ENCODE results near the gene NOL3.
A peak's percentile ranks its signal among the peaks of the same experiment; 100 is the strongest.

Gene NOL3

DNA sequence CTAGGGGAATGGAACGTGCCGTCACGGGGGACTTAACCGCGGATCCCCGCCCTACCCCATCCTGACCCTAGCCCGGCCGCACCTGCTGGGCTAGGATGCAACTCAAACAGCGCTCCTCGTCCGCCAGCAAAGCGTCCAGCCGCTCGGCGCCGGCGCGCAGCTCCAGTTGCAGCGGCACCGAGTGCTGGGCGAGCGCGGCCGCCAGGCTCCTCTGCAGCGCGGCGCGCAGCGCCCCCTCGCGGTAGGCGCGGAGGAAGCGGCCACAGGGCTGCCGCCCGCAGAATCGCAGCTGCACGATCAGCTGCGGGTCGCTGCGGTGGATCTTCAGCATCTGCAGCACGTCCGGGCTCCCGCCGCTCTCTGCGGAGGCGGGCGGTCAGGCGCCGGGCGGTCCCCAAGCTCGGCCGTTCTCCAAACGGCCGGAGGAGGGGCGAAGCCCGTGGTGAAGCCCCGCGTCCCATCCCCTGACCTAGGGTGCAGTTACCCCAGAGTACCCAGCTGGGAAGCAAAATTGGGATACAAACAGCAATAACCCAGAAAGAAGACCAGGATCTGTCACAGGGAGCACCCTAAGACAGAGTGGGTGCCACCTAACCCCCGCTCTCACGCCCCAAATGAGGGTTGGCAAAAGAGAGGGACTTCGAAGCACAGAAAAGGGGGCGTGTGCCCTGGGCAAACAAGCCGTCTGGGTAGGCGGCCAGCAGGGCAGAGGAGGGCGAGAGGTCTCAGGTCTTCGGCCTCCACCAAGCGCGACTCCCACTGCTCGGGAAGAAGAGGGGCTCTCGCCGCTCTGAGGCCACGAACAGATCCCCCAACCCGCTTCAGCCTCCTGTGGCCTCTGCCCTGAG lies 14.8 kb upstream of the NOL3 start:
- DNase-seq = peak; percentile 8

DNA sequence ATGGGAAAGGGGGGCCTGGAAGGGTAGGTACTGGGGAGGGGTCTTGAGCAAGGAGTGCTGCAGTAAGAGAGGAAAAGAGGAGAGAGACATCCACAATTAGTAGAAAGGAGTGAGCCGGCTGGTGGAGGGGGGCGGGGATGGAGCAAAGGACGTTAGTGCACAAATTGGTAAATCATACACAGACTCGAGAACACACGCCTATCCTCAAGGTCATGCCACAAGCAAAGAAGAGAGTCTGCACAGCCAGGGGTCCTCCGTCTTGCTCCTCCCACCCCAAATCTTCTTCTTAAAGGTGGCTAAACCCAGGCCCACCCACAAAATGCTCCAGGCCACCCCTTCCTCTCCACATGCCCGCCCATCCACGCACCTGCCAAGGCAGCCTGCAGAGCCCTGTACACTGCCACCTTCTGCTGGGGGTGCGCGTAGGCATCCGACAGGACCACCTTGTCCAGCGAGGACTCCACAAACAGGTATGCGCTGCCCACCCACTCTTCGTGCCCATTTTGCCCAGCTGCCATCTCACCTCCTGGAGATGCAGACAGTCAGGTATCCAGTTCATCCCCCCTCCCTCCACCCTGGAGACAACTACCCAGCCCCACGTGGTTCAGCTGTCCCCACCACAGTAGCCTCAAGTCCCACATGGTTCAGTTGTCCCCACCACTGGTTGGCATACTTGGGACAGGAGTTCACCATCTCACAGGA lies 14.0 kb upstream of the NOL3 start:
- DNase-seq = no peak

DNA sequence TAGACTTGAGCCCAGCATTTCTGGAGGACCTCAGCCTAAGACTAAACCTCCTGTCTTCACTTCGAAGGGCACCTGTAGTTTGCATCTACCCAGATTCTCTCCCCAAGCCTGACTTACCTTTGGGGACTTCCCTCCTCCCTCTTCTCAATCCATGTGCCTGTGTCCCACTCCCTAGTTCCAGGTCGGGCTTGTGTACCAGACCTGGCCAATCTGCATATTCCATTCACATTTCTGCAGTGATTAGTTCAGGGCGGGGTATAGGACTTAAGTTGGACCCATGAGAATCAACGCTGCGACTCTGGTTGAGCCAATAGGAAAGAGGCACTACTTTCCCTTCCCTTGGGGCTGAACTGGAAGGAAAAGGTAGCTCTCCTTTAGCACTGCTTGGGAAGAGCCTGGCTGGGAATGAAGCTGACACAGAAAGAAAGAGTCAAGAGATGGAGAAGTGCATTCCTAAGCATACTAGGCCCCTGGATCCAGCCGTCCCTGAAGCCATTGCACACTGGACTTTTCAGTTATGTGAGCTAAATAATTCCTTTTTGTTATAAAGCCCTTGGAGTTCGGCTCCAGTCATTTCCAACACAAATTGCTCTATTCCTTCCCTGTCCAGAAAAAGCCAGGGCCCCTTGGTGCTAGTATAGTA lies 13.1 kb upstream of the NOL3 start:
- no peak for DNase-seq

DNA sequence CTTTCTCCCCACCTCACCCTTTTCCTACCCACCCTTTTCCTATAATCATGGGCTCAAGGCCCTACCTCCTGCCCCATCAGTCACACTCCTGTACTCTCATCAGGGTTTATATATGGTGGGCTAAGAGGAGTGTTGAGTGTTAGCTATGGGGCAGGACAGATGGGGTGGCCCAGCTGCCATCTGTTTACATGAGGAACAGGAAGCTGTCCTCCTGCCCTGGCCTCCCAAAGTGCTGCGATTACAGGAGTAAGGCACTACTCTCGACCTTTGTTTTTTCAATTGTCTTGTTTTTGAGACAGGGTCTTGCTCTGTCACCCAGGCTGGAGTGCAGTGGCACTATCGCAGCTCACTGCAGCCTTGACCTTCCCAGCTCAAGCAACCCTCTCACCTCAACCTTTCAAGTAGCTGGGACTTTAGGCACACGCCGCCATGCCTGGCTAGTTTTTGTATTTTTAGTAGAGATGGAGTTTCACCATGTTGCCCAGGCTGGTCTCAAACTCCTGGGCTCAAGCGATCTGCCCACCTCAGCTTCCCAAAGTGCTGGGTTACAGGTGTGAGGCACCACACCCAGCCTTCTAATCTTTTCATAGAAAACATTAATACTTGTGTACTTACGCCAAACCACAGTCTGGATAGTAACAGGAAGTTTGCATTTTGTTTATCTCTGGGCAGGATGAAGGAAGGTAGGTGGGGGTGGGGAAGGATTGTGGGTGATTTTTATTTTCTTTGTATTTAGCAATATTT lies 12.3 kb upstream of the NOL3 start:
- DNase-seq = peak; percentile 42

DNA sequence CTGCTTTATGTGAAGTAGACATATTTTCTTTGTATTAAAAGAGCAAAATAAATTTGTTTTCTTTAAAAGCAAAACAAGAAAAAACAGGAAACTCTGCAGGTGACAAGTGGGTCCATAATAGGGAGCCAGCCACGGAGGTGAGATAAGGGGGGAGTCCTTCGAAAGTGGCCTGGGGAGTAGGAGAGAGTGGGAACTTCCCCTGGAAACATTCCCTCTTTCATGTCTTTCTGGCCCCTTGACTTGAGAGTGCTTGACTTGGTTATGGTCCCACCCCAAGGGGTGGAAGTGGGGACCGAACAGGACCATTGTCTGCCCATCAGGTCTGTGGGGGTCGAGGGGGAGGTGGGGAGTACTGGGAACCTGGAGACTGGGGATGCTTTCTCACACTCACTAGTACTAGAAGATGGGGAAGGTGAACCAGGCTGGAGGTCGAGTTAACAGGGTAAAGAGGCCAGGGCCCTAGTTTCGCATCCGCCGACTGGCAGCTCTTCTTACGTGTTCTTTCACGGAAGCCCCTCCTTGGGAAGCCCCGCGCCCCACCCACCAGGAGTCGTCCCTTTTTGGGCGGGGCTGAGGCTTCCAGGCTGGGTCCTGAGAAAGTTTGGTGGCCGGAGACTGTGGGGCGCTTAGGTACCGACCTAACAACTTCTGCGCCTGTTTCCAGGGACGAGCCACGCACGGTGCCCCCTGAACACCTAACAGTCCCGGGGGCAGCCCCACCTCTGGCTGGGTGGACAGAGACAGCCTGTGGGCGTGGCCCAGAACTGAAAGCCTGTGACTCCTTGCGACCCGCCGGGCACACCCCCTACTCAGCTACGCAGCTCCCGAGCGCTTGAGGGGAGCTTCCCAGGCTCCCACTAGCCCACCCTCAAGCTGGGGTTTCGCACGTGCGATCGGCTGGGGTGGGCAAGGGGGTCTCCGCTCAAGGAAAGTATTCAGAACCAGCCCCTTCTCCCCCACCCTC lies 11.4 kb upstream of the NOL3 start:
- DNase-seq = no peak

DNA sequence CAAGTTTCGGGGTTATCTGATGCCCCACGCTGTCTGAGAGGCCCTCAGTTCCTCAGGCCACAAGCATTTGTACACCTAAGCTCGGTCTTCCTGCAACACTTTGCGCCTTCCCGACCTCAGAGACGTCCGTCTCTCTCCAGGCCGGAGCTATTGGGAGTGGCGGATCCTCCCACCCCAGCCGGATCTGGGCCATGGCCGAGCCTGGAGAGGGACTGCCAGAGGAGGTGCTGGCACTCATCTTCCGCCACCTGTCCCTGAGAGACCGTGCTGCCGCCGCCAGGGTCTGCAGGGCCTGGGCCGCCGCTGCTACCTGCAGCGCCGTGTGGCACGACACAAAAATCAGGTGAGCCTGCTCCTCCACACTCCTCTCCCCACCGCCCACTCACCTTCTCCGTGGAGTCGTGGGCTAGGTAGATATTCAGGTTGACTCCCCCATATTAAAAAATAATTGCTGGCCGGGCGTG lies 8.7 kb upstream of the NOL3 start:
- DNase-seq = no peak

DNA sequence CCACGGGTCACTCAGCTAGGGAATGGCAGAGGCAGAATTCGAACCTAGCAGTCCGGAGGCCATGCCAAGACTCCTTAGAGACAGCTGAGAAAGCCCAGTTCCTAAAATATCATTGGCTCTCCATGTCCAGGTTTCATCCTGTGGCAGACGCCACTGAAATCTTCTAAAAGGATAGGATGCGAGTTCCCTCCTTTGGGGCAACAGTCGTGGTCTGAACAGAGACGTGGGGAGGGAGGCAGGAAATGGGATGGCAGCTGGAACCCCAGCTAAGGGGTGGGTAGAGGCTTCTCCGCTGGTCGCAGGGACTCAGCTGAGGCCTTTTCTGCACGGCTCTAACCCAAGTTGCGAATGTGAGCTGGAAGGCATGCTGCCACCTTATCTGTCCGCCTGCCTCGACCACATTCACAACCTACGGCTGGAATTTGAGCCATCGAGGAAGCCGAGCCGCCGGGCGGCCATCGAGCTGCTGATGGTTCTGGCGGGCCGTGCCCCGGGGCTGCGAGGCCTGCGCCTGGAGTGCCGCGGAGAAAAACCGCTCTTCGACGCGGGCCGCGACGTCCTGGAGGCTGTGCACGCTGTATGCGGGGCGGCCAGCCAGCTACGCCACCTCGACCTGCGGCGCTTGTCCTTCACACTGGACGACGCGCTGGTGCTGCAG lies 7.7 kb upstream of the NOL3 start:
- DNase-seq = no peak

DNA sequence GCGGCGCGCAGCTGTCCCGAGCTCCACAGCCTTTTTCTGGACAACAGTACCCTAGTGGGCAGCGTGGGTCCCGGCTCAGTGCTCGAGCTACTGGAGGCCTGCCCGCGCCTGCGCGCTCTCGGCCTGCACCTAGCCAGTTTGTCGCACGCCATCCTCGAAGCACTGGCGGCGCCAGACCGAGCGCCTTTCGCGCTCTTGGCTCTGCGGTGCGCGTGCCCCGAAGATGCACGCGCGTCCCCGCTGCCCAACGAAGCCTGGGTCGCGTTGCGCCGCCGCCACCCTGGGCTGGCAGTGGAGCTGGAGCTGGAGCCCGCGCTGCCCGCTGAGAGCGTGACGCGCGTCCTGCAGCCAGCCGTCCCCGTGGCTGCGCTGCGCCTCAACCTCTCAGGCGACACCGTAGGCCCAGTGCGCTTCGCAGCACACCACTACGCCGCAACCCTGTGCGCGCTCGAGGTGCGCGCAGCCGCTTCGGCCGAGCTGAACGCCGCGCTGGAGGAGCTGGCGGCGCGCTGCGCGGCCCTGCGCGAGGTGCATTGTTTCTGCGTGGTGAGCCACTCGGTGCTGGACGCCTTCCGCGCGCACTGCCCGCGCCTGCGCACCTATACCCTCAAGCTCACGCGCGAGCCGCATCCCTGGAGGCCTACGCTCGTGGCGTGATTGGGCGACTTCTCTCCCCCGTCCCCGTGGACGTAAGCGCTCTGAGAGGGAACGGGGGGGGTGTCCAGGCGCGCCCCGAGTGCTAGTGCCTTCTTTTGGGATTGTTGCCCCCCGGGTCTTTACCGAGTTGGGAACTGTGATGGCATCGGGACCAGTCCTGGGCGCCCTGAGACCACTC lies 7.0 kb upstream of the NOL3 start:
- DNase-seq = peak; percentile 33

DNA sequence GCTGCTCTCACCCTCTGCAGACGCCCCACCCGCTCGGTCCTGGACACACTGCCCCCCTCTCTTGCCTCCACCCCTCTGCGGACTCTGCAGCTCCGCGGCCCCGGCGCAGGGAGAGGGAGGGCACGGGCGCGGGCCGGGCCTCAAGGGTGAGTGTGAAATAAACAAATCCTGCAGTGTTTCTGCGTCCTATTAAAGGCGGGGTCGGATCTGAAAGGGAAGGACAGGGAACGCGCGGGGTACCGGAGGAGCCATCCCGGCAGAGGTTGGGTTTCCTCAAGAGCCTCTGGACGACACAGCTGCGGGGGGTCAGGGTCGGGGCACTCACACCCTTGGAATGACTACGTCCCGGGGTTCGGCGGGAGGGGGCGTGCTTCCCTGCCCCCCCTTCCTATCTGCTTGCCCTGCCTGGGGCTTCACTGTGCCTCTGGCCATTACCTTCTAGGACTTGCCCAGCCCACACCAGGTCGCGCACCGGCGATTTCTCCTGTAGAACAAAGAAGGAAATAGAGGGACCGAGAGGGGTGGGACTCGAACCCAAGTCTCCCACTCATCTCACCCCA lies 6.3 kb upstream of the NOL3 start:
- no peak for DNase-seq

DNA sequence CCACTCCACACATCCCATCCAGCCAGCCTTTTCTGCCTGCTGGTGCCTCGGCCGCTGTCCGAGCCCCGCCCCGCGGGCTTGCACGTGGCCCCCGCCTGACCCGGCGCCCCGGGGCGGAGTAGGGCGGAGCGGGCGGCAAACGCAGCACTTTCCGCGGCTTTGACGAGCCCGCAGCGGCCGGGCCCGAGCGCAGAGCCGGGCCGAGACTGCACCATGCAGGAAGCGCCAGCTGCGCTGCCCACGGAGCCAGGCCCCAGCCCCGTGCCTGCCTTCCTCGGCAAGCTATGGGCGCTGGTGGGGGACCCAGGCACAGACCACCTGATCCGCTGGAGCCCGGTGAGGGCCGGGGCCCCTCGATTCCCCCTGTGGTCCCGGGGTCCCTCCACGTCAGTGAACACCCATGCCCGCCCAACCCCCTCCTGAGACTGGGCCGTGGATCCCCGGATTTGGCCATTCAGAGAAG lies 5.7 kb upstream of the NOL3 start, which contains the start of gene HSF4:
TSS of gene HSF4 (plus strand) at position 147 of the 463 bp plus-strand sequence. CDS start at position 214, 67 bp downstream.
- no peak for DNase-seq

DNA sequence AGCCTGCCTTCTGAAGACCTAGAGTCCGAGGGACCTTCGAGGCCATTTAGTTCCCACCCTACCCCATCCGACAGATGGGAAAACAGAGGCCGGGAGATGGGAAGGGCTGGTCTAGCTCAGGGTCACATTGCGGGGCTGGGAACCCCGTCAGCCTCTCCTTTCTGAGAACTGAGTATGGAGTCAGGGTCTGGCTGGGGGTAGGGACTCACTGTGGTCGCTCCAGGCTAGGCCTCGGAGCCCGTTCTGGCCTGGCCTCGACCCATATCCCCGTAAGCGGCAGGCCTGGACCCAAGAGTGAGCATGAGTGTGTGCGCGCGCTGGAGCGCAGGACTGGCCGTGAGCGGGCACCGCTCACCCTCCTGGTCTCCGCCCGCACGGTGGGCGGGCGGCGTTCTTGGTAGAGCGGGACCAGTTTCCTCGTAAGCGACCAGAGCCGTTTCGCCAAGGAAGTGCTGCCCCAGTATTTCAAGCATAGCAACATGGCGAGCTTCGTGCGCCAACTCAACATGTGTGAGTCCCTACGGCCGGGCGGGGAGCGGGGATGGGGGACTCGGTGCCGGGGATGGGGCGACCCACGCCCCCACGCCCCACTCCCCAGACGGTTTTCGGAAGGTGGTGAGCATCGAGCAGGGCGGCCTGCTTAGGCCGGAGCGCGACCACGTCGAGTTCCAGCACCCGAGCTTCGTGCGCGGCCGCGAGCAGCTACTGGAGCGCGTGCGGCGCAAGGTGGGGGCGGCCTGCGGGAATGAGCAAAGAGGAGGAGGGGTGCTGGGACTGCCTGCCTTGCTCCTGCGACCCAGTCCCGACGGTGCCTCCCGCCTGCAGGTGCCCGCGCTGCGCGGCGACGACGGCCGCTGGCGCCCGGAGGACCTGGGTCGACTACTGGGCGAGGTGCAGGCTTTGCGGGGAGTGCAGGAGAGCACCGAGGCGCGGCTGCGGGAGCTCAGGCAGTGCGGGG lies 4.9 kb upstream of the NOL3 start:
- no peak for DNase-seq

DNA sequence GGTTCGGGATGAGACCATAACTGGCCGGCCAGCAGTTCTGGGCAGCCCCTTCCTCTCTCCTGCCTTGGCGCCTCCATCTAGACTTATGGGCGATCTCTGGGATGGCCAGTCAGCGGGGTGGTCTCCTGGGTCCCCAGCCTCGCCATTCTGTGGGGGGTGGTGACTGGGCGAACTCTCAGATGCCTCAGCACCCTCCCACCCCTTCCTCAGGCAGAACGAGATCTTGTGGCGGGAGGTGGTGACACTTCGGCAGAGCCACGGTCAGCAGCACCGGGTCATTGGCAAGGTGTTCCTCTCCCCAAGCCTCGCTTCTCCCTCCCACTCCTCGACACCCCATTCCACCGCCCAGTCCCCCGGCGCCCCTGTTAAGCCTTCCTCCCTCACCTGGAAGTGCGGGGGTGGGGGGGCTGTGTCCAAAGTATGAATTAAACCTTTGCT lies 4.2 kb upstream of the NOL3 start:
- DNase-seq = no peak

DNA sequence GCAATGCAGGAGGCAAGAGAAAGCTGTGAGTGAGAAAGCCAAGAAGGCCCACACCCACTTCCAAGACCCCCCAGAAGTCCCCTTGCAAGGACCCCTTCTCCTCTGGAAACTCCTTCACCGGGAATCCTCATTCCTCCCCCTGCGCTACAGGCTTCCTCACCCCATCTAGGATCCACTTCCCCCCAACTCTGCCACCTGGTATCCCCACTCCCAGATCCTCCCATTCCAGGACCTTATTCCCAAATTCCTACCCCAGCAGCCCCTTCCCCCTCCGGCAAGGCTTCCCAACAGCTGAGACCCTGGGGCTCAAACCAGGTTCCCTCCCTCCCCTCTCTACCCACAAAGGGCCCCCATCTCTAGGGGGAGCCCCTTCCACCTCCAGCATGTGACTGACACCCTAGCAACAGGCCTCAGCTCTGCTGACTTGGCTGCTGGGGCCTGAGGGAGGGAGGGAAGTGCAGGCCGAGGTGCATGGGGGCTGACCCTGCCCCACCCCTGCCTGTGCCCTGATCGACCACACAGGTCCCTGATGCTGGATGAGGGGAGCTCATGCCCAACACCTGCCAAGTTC lies 3.7 kb upstream of the NOL3 start:
- no peak for DNase-seq

DNA sequence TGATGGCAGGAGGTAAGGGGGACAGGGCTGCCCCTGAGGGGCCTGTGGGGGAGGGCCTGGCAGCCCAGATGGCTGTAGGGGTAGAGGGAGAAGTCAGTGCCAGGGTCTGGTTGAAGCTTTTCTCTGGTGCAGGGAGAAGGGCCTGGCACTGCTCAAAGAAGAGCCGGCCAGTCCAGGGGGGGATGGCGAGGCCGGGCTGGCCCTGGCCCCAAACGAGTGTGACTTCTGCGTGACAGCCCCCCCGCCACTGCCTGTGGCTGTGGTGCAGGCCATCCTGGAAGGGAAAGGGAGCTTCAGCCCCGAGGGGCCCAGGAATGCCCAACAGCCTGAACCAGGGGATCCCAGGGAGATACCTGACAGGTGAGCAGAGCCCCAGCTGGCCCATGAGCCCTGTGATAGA lies 2.8 kb upstream of the NOL3 start:
- no peak for DNase-seq

DNA sequence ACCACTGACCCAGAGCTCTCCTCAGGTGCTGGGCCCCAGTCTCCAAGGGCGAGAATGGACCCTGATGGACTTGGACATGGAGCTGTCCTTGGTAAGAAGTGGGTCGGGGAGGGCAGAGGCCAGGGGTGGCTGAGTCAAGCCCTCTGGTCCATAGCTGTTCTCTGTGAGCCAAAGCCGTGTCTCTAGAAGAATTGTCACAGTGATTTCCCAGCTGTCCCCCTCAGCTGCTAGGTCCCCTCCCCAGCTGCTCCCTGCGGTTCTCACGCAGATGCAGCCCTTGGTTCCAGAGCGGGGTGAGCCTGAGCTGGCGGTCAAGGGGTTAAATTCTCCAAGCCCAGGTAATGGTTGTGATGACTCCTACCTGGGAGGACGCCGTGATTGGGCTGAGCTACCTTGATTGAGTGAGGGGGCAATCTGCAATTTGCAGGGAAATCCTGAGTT lies 1.3 kb upstream of the NOL3 start:
- no peak for DNase-seq

DNA sequence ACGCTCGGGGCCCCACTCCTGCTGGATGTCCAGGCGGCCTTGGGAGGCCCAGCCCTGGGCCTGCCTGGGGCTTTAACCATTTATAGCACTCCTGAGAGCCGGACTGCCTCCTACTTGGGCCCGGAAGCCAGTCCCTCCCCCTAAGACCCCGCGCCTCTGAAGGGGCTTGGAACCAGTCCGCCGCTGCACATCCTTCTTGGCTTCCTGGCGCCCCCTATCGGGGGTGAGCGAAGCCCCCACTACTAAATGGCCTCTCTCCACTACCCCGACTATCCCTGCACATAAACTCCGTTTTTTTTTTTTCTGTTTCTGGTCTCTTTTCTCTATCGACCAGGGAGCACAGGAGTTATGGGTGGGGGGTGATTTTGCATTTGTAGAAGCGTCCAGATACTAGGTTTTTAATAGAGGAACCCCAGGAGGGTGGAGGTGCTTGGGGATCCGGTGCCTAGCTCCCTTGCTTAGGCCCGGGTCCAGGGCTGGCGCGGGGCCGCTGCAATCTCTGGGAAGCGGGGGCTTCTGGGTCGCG lies 633 bp upstream of the NOL3 start:
- DNase-seq = peak; percentile 56

DNA sequence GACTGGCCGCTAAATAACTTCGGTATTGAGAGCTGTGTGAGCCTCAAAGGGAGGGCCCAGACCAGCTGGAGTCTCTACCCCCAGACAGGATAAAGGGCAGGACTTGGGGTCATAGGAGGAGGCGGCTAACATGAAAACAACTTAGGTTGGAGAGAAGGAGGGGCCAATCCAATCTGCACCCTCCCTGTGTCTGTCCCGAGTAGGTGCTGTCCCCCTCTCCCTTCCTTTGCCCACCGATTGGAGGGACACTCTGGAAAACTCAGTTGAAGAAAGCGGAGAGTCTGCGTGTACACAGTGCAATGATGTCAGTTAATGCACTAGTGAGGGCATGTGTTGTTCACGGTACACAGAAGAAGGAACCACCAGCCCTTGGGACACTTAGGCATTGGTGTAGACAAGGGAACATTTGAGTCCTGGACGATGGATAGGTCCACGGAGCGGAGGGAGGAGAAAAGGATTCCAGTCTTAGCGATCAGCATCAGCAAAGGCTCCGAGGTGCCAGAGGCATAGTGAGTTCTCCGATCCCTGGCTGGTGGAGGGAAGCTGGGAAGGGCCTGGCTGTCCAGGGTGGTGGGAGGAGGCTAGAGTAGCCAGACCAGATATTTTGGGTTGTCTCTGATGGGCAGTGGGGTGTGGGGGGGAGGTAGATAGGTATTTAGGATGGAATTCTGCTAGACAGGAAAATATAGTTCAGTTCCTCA lies 761 bp downstream of the NOL3 start:
- DNase-seq = no peak

Data from NCI-H1694 (cell line).